NOMO-1 treated with DMSO at 0.1 percent for 48 hours (cell line): ENCODE results near the gene IHH.

Experiments
- DNase-seq: peaks from one replicate; lab custom pipeline; 2025; ENCODE audit not compliant: unreplicated experiment; lab: John Stamatoyannopoulos, UW

The IHH gene

GRCh38 chr2:219076253-219076652, 15.5 kb upstream of the IHH start:
- DNase-seq, result peak; percentile 44

DNA sequence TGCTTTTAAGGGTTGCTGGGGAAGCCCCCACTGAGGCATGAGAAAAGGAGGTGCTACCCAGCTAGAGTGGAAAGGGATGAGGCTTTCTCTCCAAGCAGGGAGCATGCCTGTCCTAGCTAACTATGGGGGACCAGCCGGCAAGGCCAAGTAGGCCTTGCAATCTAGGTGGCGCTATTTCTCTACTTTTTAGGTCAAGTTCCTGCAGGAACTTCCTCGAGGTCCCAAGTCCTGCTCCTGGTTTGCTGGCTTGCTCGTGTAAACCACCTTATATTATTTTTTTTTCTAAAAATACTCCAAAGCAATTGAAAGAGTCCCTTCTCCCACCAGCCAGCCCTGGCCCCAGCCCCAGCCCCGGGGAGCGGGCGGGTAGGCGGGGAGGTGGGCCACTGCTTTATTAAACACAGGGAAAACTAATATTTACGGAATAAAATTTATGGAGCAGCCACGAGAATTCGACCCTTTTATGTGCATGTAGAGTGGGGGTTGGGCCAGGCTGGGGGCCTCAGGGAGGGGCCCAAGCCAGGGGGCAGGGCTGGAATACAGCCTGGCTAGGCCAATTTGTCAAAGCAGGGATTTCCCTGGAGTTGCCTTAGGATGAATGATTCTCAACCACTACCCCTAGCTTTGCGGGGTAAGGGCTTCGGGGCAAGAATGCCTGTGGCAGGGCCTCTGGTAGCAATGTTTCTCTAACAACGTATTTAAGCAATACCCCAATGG, 12.8 kb upstream of the IHH start:
- DNase-seq, result peak; percentile 47

GRCh38 chr2:219072741-219073250, 12.1 kb upstream of the IHH start:
- no peak for DNase-seq

DNA sequence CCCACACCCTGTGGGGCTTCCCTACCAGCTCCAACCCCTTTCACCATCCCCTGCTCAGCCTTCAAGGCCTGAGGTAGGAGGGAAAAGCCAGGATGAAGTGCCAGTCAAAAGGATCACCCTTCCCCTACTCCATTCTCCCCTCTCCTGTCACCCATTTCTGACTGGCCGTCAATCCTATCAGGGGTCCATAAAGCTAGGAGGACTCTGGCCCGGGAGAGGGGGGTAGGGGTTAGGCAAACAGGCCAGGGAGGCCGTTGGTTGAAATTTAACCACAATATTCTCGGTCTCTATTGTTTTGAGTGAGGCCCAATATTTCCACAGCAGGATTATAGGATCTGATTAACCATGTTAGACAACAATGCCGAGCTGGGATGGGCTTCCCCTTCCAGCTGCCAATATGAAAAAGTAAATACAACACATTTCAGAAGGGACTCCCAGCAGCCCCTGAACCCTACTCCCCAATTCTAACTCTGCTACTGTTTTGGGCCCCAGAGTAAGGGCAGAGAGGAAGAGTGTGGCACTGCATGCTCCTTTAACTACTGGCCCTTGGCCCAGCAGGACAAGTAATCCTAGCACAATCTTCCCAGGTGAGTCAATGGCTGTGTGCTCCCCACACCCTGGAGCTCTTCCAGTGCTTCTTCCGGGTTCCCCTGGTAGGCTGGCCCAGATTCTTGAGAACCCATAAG, 10.6 kb upstream of the IHH start:
- DNase-seq, result no peak

- DNase-seq, result no peak
Observed at GRCh38 chr2:219065484-219065883, 4.8 kb upstream of the IHH start.

GRCh38 chr2:219062081-219062480, 1.4 kb upstream of the IHH start:
- DNase-seq, result no peak

- DNase-seq, result no peak
Observed at GRCh38 chr2:219059725-219060682, 717 bp downstream of the IHH start.

- no peak for DNase-seq
Observed at GRCh38 chr2:219059375-219059724, 1.4 kb downstream of the IHH start.

DNA sequence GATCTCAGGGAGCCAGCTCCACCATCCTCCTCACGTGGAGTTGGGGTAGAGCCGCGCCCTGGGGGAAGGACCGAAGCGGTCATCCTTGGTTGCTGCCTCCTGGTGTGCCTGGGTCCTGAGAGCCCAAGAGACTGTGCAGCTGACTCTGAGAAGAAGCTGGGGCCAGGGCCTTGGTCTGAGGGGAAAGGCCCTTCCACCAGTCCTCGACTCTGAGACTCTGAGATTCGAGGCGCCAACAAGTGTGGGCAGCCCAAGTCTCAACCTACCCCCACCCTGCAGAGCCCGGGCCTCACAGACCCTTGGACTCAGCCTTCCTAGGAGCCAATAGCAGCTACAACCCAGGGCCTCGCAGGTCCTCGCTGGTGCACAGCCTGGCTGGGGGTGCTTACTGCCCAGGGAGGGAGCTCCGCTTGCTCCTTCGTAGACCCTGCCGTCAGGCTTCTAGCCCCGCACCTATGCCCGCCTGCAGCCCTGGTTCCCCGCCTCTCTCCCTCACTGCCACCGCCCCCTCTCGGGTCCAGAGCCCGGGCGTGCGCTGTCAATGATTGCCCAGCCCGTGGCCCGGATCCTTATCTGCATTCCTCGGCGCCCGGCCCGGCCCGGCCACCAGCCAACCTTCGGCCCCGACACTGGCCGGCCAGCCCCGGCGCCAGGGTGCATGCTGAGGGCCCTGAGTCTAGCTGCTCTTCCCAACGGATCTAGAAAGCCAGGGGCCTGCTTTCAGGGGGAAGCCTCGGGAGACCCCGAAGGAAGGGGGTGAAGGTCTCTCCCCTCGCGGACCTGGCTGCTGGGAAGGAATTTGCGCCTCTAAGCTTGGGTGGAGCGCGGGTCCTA, 2.0 kb downstream of the IHH start:
- DNase-seq, result no peak

DNA sequence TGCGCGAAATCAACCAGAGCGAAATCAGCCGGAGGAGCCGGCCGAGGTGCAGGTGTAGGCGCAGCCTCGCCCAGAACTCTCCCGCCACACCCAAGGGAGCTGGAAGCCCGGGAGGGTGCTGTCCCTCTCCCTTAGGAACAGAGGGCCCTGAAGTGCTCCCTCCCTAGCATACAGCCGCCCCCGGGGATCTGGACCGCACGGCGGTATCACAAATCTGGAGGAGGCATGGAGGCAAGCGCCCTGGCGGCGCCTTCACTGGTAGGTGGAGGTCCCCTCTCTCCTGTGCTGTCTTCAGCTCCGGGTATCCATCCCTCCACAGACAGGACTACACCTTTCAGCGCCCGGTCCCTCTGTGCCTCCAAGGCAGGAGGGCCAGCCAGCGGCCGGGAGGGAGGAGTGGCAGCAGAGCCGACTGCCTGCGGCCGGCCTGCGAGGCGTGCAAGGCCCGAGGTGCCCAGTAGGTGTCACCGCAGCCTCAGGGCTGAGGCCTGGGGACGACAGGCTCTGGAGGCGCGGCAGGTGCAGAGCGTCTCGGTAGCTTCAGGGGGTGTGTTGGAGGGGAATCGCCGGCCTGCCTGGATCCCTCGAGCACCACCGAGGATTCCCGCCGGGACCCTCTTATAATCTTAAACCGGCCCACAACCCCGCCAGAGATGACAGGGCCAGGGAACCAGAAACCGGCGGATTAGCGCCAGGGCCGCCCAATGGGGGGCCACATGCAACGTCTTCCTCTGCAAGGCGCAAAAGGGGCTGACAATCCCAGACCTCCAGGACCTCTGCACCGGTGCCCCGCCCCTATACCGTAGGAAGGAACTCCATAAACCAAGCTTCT, 2.8 kb downstream of the IHH start:
- DNase-seq, result peak; percentile 41

GRCh38 chr2:219056896-219057708, 3.6 kb downstream of the IHH start:
- no peak for DNase-seq

- no peak for DNase-seq
Observed at GRCh38 chr2:219056176-219056895, 4.4 kb downstream of the IHH start.

DNA sequence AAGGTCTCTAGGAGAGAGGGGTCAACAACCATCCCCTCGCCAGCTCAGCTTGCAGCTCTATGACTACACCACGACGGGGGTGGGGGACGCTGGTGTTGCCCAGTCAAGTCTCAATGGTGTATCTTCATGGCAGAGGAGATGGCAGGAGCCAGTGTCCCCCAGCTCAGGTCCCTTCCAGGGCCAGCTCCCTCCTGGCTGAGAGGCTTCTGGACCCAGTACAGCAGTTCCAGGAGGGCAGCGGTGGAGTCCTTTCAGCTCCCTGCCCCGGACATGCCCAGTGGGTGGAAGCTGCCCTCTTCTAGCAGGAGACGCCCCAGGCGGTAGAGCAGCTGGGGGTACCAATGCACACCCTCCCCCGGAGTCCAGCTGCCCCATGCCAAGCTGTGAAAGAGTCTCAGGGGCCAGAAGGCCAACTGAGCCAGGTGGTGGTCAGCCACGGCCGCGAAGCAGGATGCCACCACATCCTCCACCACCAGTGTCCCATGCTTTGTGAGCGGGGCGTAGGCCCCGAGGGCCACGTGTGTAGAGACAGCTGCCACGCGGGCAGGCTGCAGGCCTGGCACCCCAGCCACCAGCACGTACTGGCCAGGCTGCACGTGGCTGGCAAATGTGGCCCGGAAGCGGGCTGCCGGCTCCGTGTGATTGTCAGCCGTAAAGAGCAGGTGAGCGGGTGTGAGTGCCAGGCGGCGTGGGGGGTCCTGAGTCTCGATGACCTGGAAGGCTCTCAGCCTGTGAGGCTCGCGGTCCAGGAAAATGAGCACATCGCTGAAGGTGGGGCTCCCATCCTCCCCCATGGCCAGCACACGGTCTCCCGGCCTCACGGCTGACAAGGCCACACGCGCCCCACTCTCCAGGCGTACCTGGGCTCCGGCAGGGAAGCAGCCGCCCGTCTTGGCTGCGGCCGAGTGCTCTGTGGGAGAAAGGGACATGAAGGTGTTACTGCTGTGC, 5.5 kb downstream of the IHH start:
- no peak for DNase-seq

DNA sequence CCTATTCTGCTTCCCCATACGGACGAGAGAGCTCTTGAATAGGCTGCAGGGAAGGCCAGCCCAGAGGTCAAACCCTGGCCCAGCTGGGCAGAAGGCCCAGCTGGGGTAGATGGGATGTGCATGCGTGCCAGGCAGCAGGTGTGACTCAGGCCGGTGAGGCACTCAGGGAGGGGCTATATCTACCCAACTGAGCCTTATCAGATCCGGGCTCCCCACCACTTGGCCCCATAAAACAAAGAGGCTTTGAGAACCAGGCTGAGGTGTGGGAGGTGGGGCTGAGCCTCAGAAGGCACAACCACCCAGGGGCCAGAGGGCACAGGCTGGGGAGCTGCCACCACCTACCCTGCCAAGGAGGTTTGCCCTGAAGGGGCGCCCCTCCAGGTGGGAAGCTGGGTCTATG, 11.4 kb downstream of the IHH start:
- no peak for DNase-seq

DNA sequence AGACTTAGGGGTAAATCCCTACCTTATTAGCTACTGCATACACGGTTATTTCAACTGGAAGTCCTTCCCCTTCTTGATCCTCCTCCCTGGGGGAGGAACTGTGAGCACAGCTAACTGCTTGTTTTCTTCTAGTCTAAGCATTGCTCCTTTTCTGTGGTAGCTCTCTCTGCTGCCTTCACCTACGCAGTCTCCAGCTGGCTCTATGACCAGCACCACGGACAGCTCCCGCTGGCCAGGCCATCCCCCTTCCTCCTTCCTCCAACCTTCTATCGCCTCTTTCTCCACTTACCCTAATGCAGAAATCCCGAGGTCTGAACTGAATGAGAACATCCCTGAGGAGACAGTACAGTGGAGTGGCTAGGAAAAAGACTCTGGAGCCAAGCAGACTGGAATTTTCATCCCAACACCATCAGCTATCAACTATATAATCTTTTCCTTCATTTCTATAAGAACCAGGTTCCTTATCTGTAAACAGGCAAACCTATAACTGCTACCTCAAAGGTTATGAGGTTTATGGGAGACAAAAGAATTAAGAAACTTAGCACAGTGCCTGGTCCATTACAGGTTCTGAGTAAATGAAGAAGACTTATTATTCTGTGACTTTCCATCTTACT, 14.7 kb downstream of the IHH start:
- DNase-seq, result peak; percentile 13

- DNase-seq, result no peak
Observed at GRCh38 chr2:219042750-219043149, 18.0 kb downstream of the IHH start.

DNA sequence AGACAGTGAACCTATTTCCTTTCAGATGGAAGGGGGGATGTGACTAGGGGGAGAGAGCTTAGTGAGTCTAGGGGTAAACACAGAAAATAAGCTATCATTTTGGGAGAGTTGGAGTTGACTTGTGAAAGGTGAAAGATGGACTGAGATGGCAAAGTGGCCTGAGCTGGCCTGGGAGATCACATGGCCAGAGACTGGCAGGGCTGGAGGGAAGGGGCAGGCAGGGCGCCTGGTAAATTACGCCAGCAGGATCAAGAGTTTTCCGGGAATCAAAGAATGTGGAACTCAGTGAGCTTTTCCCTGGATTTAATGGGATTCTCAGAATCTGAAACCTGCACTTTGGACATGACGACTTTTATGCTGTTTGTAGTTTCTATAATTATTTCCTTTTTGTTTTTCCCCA, 18.6 kb downstream of the IHH start:
- DNase-seq, result no peak
